Hematopoietic multipotent progenitor cell treated with erythropoietin and hydrocortisone succinate and interleukin-3 and kit ligand, for 6 days (in vitro differentiated cells): Measurements from ENCODE around the gene GPC3.
"Not testable (repeated sequence)": the region's sequence is repeated elsewhere in the genome, so short reads cannot be mapped to it uniquely, and the experiment has no call there.

ENCODE experiments used
- DNase-seq: peaks from one replicate; pipeline ENCODE4 v3.0.0-alpha.2; 2015

Gene GPC3

GRCh38 chrX:133985164-133985966, at the start of gene GPC3:
TSS of gene GPC3 (minus strand) at chrX:133985594.
- peak; percentile 24 for DNase-seq

- DNase-seq, result no peak
Observed at GRCh38 chrX:134032441-134032840, 47.0 kb upstream of the GPC3 start.

- peak; percentile 37 for DNase-seq
Observed at GRCh38 chrX:134026565-134027311, 41.3 kb upstream of the GPC3 start.

GRCh38 chrX:134025986-134026545, 40.7 kb upstream of the GPC3 start:
- peak; percentile 1 for DNase-seq

- no peak for DNase-seq
Observed at GRCh38 chrX:134024686-134025377, 39.4 kb upstream of the GPC3 start.

GRCh38 chrX:134023851-134024281, 38.5 kb upstream of the GPC3 start:
- peak; percentile 15 for DNase-seq

GRCh38 chrX:134020910-134021309, 35.5 kb upstream of the GPC3 start:
- no peak for DNase-seq

- DNase-seq, result no peak
Observed at GRCh38 chrX:134019567-134020206, 34.3 kb upstream of the GPC3 start.

GRCh38 chrX:134016309-134016708, 30.9 kb upstream of the GPC3 start:
- DNase-seq, result not testable (repeated sequence)

- DNase-seq, result not testable (repeated sequence)
Observed at GRCh38 chrX:134015510-134015909, 30.1 kb upstream of the GPC3 start.

- no peak for DNase-seq
Observed at GRCh38 chrX:134013524-134013923, 28.1 kb upstream of the GPC3 start.

GRCh38 chrX:134013092-134013497, 27.7 kb upstream of the GPC3 start:
- no peak for DNase-seq

GRCh38 chrX:134010690-134011089, 25.3 kb upstream of the GPC3 start:
- DNase-seq, result no peak

GRCh38 chrX:134007716-134008115, 22.3 kb upstream of the GPC3 start:
- no peak for DNase-seq

GRCh38 chrX:134006484-134007161, 21.2 kb upstream of the GPC3 start:
- no peak for DNase-seq

- DNase-seq, result no peak
Observed at GRCh38 chrX:134004084-134004483, 18.7 kb upstream of the GPC3 start.

- DNase-seq, result no peak
Observed at GRCh38 chrX:134002921-134003615, 17.7 kb upstream of the GPC3 start.

- no peak for DNase-seq
Observed at GRCh38 chrX:134000260-134001245, 15.2 kb upstream of the GPC3 start.

- DNase-seq, result no peak
Observed at GRCh38 chrX:133999031-133999705, 13.8 kb upstream of the GPC3 start.

- DNase-seq, result no peak
Observed at GRCh38 chrX:133995759-133996158, 10.4 kb upstream of the GPC3 start.
